Liver (tissue), 9 donors: ENCODE results near the gene MPDZ. TPM values are rescaled to one million over a fixed set of nuclear protein-coding genes. Genes with fewer than 3 reads are reported as not detected.
A peak's percentile ranks its signal among the peaks of the same experiment; 100 is the strongest.

Experiments
- DNase-seq: peaks from one replicate; pipeline ENCODE4 v3.0.0-alpha.2; 2017; ENCODE audit warnings: low spot score
- H3K27ac ChIP-seq, 2 donors: one replicate each; pipeline ENCODE4 v1.7.0; 2013; ENCODE audit warnings: inconsistent platforms in 2 of 2, low read length in 2 of 2, control low read depth in 1 of 2, low read depth in 1 of 2, mild to moderate bottlenecking in 1 of 2
- H3K27me3 ChIP-seq, 4 donors: one replicate each; pipeline versions ENCODE4 v1.6.1 to v1.7.0; 2013; ENCODE audit warnings: low read length in 3 of 4, inconsistent platforms in 1 of 4, mild to moderate bottlenecking in 1 of 4, moderate library complexity in 1 of 4; ENCODE audit not compliant: control insufficient read depth in 4 of 4, insufficient read depth in 4 of 4
- H3K36me3 ChIP-seq, 4 donors: one replicate each; pipeline versions ENCODE4 v1.6.1 to v1.7.0; 2013; ENCODE audit warnings: low read length in 3 of 4, mild to moderate bottlenecking in 3 of 4, low read depth in 1 of 4, moderate library complexity in 1 of 4; ENCODE audit not compliant: control insufficient read depth in 4 of 4, insufficient read depth in 3 of 4
- H3K4me1 ChIP-seq, 4 donors: one replicate each; pipeline versions ENCODE4 v1.6.1 to v1.7.0; 2013; ENCODE audit warnings: low read length in 3 of 4, mild to moderate bottlenecking in 3 of 4, moderate library complexity in 1 of 4; ENCODE audit not compliant: control insufficient read depth in 4 of 4, insufficient read depth in 4 of 4
- H3K4me3 ChIP-seq, 3 donors: one replicate each; pipeline versions ENCODE4 v1.6.1 to v1.7.0; 2013; ENCODE audit warnings: low read length in 3 of 3, control low read depth in 1 of 3, low read depth in 1 of 3, mild to moderate bottlenecking in 1 of 3
- H3K9ac ChIP-seq, 2 donors: one replicate each; pipeline ENCODE4 v1.7.0; 2013; ENCODE audit warnings: low read length in 2 of 2, mild to moderate bottlenecking in 2 of 2, moderate library complexity in 2 of 2, control low read depth in 1 of 2, low read depth in 1 of 2
- H3K9me3 ChIP-seq, 4 donors: one replicate each; pipeline versions ENCODE4 v1.6.1 to v1.7.0; 2013; ENCODE audit warnings: low read length in 3 of 4; ENCODE audit not compliant: control insufficient read depth in 4 of 4
- EGR1 ChIP-seq, 2 donors: IDR thresholded peaks; 2 replicates each; pipeline ENCODE4 v1.6.1; 2016 to 2018; ENCODE audit warnings: antibody characterized with exemption in 2 of 2, low read depth in 2 of 2
- FOXA1 ChIP-seq: IDR thresholded peaks from 2 replicates; pipeline ENCODE4 v1.6.1; 2016; ENCODE audit warnings: antibody characterized with exemption
- FOXA2 ChIP-seq: IDR thresholded peaks from 2 replicates; pipeline ENCODE4 v1.6.1; 2016; ENCODE audit warnings: antibody characterized with exemption
- GABPA ChIP-seq, 2 donors: IDR thresholded peaks in 1 of 2; conservative IDR thresholded peaks in 1 of 2; 2 replicates each; pipeline ENCODE4 v1.6.1; 2016; ENCODE audit warnings: antibody characterized with exemption in 2 of 2, mild to moderate bottlenecking in 1 of 2, moderate library complexity in 1 of 2
- JUND ChIP-seq, 2 donors: IDR thresholded peaks; 2 replicates each; pipeline ENCODE4 v1.6.1; 2016; ENCODE audit warnings: antibody characterized with exemption in 2 of 2
- NR2F2 ChIP-seq: IDR thresholded peaks from 2 replicates; pipeline ENCODE4 v1.6.1; 2016; ENCODE audit warnings: antibody characterized with exemption
- RAD21 ChIP-seq, 2 donors: IDR thresholded peaks; 2 replicates each; pipeline ENCODE4 v1.6.1; 2016; ENCODE audit warnings: antibody characterized with exemption in 2 of 2, mild to moderate bottlenecking in 2 of 2
- REST ChIP-seq: IDR thresholded peaks from 2 replicates; pipeline ENCODE4 v1.6.1; 2016; ENCODE audit warnings: antibody characterized with exemption, mild to moderate bottlenecking
- RXRA ChIP-seq, 2 donors: IDR thresholded peaks; 2 replicates each; pipeline ENCODE4 v1.6.1; 2017 to 2018; ENCODE audit warnings: antibody characterized with exemption in 2 of 2, mild to moderate bottlenecking in 1 of 2
- YY1 ChIP-seq: IDR thresholded peaks from 2 replicates; pipeline ENCODE4 v1.6.1; 2016; ENCODE audit warnings: antibody characterized with exemption, mild to moderate bottlenecking
- WGBS: extraction: QIAGEN DNeasy Blood & Tissue Kit; methylation state at CpG from one replicate; pipeline ENCODE4 v1.1.7; 2013; 5-methylcytosine and 5-hydroxymethylcytosine counted together
- polyA plus RNA-seq, 2 donors: library from polyadenylated mRNA; stranded (reverse) in 1 of 2; unstranded in 1 of 2; fragments of 200-250 nt in 1 of 2; fragments of >200 nt in 1 of 2; fragmentation: Nextera tagmentation in 1 of 2; extraction: Ambion mirVana in 1 of 2; gene quantifications; one replicate each; pipeline versions ENCODE4 v1.2.1 to v1.2.3, GENCODE V29; 2013 to 2015
- total RNA-seq, 2 donors: library from RNA; depleted of rRNA; stranded (reverse); fragments of >200 nt; gene quantifications; one replicate each; pipeline ENCODE4 v1.2.3, GENCODE V29; 2014
- TF ChIP-seq, protein P1 (sequence below): IDR thresholded peaks from 2 replicates; pipeline ENCODE4 v1.6.1; 2016; ENCODE audit warnings: antibody characterized with exemption
- TF ChIP-seq, protein P2 (sequence below): fragments of 150-350 bp; IDR thresholded peaks from 2 replicates; pipeline ENCODE4 v1.5.1; 2017; ENCODE audit warnings: improper control_type of control experiment, low read depth, low read length; ENCODE audit not compliant: missing input control
- TF ChIP-seq, protein P3 (sequence below): IDR thresholded peaks from 2 replicates; pipeline ENCODE4 v1.6.1; 2016; ENCODE audit warnings: antibody characterized with exemption
- donor health status: healthy.
- donor health status: healthy.
- donor health status: healthy.
- donor health status: healthy.
- donor health status: healthy.

Gene MPDZ
- total RNA-seq (10 to 100 TPM; 26.2 to 71.2 TPM), polyA plus RNA-seq (10 to 100 TPM; 20.3 to 34.1 TPM)

DNA sequence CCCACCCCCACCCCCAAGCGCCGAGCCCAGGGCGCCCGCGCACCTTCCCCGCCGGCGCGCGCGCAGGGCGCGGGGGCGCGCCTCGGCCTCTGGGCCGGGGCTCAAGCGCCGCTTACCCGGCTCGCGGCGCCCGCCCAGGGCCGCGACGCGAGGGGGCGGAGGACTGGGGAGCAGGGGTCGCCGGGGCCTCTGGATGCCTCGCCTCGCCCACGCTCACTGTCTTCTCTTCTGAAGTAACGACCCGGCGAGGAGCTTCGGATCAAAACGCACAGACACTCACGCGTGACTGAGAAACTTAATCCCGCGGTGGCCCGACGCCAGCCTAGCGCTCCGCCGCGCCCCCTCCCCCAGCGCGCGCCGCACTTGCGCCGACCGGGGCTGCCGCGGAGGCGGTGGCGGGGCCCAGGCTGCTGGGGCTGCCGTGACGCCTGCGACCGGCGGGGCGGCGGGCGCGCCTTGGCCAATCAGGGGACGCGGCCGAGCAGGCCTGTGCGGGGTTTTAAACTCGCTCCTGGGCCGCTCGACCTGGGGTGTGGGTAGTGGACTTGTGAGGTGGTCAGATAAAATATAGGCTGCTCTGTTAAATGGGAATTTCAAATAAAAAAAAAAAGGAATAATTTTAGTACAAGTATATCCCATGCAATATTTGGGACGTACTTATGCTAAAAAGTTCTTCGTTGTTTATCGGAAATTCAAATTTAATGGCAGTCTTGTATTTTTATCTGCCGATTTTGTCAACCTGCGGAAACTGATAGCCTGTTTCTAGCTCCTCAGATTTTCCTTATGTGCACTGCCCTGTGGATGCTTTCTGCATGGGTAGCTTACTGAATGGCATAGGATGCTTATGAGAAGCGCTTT is at the start of gene MPDZ:
MPDZ (minus strand) TSS at position 409 of the 858 bp plus-strand sequence. CDS start 29,377 bp downstream, outside the sequence.
- no peak for TF ChIP-seq RAD21 (IDR thresholded peaks at IDR 0.05)
- TF ChIP-seq, protein P1, sequence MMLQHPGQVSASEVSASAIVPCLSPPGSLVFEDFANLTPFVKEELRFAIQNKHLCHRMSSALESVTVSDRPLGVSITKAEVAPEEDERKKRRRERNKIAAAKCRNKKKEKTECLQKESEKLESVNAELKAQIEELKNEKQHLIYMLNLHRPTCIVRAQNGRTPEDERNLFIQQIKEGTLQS, result no peak
- TF ChIP-seq REST, result no peak
- no peak for TF ChIP-seq GABPA (IDR thresholded peaks at IDR 0.05 in 1 of 2, conservative IDR thresholded peaks at IDR 0.05 in 1 of 2)
- no peak for TF ChIP-seq YY1
- TF ChIP-seq, protein P2, sequence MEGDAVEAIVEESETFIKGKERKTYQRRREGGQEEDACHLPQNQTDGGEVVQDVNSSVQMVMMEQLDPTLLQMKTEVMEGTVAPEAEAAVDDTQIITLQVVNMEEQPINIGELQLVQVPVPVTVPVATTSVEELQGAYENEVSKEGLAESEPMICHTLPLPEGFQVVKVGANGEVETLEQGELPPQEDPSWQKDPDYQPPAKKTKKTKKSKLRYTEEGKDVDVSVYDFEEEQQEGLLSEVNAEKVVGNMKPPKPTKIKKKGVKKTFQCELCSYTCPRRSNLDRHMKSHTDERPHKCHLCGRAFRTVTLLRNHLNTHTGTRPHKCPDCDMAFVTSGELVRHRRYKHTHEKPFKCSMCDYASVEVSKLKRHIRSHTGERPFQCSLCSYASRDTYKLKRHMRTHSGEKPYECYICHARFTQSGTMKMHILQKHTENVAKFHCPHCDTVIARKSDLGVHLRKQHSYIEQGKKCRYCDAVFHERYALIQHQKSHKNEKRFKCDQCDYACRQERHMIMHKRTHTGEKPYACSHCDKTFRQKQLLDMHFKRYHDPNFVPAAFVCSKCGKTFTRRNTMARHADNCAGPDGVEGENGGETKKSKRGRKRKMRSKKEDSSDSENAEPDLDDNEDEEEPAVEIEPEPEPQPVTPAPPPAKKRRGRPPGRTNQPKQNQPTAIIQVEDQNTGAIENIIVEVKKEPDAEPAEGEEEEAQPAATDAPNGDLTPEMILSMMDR, result peak; percentile 13
- TF ChIP-seq EGR1 (IDR thresholded peaks at IDR 0.05; ENCODE audit: low read depth in 2 of 2), result no peak
- TF ChIP-seq FOXA2, result no peak
- no peak for TF ChIP-seq JUND (IDR thresholded peaks at IDR 0.05)
- H3K27me3 ChIP-seq, result no peaks in the 10 kb centered on the region
- no peaks in the 10 kb centered on the region for H3K36me3 ChIP-seq
- H3K4me3 ChIP-seq, result peak within 1 kb of the TSS; percentile 62 to 83 (median 78)
- peak within 1 kb of the TSS; percentile 80 to 82 for H3K27ac ChIP-seq
- peak; percentile 55 for DNase-seq
- WGBS, result 6% methylated on average over 77 of the region's 82 CpGs
- peak within 1 kb of the TSS; percentile 22 to 43 for H3K9ac ChIP-seq
- H3K9me3 ChIP-seq, result no peaks in the 10 kb centered on the region
- H3K4me1 ChIP-seq, result peaks cover 2 to 12% (median 5%) of the 10 kb centered on the region in 4 donors

GRCh38 chr9:13324988-13325387 is 45.5 kb upstream of the MPDZ start:
- no peak overlapping the region for H3K27ac ChIP-seq
- no peak overlapping the region for H3K4me3 ChIP-seq
- H3K9me3 ChIP-seq, result no peaks in the 10 kb centered on the region
- no peak for DNase-seq
- no peaks in the 10 kb centered on the region for H3K36me3 ChIP-seq
- peaks cover 0 to 2% (median 0%) of the 10 kb centered on the region in 4 donors for H3K27me3 ChIP-seq
- no peak for TF ChIP-seq FOXA1
- TF ChIP-seq, protein P2, result no peak
- no peak for TF ChIP-seq RXRA (IDR thresholded peaks at IDR 0.05)
- TF ChIP-seq JUND (IDR thresholded peaks at IDR 0.05), result no peak
- TF ChIP-seq FOXA2, result no peak
- TF ChIP-seq, protein P3, sequence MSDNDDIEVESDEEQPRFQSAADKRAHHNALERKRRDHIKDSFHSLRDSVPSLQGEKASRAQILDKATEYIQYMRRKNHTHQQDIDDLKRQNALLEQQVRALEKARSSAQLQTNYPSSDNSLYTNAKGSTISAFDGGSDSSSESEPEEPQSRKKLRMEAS, result no peak
- no peak for TF ChIP-seq YY1
- no peak for TF ChIP-seq NR2F2
- H3K4me1 ChIP-seq, result no peaks in the 10 kb centered on the region
- WGBS, result 81% methylated on average over 1 of the region's 1 CpG
- no peak overlapping the region for H3K9ac ChIP-seq
